Hematopoietic multipotent progenitor cell treated with erythropoietin and hydrocortisone succinate and interleukin-3 and kit ligand, for 6 days (in vitro differentiated cells): ENCODE measurements around the gene IZUMO4.

Experiments
- DNase-seq: peaks from one replicate; pipeline ENCODE4 v3.0.0-alpha.2; 2015

Gene IZUMO4

DNA sequence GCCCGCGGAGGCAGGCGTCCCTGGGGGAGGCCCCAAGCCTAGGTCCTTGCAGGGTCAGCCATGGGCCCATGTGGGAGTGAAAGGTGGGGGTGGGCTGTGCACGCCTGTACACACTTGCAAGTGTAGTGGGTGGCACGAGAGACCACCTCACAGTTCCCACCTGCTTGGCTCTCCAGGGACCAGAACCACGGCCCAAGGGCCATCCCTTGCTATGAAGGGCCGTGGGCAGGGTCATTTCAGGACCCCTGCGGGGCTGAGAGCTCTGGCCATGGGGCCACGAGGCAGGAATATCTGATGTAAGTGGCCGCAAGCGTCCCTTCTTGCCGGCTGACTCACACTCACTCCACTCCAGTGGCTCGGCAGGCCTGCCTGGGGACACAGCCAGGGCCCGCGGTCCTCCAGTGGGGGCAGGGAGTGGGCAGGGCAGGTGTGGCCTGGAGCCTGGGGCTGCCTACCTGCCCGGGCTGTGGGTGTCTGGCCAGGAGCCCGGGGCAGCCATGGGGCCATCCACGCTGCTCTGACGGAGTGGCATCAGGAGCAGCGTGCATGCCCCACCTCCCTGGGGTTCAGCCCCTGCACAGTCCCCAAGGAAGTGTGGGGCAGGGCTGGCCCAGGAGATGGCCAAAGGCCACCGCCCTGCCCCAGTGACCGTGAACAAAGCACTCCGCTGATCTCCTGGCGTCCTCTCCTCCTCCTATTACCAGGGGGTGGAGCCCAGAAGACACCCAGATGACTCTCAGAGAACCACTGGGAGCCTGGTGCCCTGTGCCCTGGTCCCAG is 37.1 kb upstream of the IZUMO4 start:
- DNase-seq = peak; percentile 73

- peak; percentile 86 for DNase-seq
Measured at GRCh38 chr19:2060884-2061494, 35.7 kb upstream of the IZUMO4 start.

- DNase-seq = peak; percentile 100
Measured at GRCh38 chr19:2061495-2062388, 35.0 kb upstream of the IZUMO4 start.

DNA sequence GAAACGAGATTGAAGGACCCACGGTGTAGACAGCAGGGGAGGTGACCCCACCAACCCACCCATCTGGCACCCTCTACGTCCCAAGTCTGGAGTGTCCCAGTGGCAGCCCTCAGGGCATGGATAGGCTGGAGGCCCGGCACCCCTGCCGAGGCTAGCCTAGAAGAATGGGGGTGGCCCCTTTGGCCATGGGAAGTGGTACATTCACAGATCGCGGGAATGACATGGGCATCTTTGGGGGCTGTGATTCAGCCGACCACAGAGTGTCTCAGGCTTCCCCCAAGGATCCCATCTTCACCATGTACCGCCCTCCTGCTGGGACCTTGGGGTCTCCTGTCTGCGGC is 34.4 kb upstream of the IZUMO4 start:
- DNase-seq = no peak

DNA sequence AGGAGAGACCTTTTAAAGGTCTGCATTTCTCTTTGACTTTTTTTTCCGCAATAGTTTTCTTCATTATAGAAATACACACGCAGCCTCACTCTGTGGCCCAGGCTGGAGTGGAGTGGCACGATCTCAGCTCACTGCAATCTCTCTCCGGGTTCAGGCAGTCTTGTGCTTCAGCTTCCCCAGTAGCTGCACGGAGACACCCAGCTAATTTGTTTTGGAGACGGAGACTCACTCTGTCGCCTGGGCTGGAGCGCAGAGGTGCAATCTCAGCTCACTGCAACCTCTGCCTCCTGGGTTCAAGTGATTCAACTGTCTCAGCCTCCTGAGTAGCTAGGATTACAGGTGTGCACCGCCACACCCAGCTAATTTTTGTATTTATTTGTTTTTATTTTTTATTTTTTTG is 33.9 kb upstream of the IZUMO4 start:
- no peak for DNase-seq

DNA sequence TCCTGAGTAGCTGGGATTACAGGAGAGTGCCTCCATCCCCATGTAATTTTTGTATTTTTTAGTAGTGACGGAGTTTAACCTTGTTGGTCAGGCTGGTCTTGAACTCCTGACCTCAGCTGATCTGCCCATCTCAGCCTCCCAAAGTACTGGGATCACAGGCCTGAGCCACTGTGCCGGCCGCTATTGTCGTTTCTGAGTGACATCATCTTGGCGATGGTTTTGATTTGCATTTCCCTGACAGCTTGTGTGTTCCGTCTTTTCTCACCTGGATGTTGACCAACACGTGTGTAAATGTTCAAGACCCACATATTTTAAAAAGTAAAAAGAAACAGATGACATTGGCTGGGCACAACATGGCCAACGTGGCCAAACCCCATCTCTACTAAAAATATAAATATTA is 32.9 kb upstream of the IZUMO4 start:
- DNase-seq = no peak

DNA sequence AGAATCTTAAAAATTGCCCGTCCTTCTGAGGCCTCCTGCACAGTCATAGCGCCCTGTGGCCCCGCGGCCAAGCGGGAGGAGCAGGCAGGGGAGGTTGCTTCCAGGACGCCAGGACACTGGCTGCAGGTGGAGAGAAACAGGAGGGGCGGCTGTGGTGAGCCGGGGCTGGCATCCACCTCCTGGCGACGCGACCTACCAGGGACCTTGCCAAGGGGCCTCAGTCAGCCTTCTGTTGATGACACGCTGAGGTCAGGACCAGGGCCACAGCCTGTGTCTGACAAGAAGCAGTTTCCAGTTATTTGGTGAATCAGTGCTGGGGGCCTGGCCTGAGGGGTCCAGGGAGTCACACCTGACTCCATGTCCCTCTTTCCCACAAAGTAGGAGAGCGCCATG is 32.3 kb upstream of the IZUMO4 start:
- no peak for DNase-seq

DNA sequence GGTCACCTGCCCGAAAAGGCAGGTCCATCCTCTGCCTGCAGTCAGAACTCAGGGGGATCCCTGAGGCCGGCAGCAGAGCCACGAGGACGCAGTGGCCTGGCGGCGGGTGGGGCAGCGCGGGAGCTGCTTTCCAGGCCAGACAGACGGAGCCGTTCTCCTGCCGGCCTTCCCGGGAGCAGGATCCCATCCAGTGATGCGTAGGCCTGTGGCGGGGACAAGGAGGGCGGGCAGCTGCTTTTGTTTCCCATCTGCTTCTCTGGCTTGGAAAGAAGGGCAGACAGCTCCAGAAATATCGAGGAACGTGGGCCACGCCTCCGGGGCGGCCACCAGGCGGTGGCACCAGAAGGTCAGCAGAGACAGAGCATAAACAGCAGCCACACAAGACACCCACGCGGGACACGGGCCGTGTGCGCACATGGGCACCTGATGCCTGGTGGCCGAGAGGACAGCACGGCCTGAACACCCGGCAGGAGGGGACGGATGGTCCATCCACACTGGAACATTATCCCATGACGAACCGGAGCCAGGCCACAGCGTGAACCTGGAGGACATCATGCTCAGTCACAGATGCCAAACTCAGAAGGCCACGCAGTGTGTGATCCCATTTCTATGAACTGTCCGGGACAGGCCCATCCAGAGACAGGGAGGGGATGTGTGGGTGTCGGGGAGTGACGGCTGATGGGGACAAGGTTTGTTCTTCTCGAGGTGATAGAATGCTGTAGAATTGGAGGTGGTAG is 31.8 kb upstream of the IZUMO4 start:
- DNase-seq = no peak

- DNase-seq = no peak
Measured at GRCh38 chr19:2070436-2070827, 26.3 kb upstream of the IZUMO4 start.

DNA sequence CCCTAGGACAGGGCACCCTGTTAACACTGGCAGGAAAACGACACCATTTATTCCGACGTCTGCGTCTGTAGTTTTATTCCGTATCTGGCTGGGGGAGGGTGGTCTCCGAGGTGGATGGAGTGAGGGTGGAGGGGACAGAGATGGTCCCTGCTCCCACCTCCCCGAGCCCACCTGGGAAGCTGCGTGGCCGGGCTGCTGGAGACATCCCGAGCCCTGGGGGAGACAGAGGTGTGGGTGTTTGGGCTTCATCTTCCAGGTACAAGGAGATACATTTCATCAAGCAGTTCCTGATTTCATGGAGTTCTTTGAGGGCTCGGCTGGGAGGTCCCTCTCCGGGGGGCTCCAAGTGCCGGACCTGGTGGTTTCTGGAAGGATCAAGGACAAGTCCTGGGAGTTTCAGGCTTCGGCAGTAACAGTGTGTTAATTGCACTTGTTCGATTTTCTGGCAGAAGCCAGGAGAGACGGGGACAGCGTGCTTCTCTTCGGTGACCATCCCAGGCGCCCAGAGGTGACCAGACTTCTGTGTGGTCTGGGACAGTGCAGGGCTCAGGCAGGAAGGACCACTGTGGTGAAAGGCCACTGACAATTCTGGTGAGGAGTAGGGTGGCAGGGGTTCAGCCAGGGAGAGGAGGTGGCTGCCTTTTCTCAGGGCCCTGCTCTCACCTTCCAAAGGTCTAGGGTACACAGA is 25.6 kb upstream of the IZUMO4 start:
- no peak for DNase-seq

GRCh38 chr19:2072757-2073551 is 23.8 kb upstream of the IZUMO4 start:
- DNase-seq = no peak

- no peak for DNase-seq
Measured at GRCh38 chr19:2076526-2076944, 20.2 kb upstream of the IZUMO4 start.

GRCh38 chr19:2077398-2077797 is 19.3 kb upstream of the IZUMO4 start:
- no peak for DNase-seq

GRCh38 chr19:2077833-2078619 is 18.7 kb upstream of the IZUMO4 start:
- no peak for DNase-seq

DNA sequence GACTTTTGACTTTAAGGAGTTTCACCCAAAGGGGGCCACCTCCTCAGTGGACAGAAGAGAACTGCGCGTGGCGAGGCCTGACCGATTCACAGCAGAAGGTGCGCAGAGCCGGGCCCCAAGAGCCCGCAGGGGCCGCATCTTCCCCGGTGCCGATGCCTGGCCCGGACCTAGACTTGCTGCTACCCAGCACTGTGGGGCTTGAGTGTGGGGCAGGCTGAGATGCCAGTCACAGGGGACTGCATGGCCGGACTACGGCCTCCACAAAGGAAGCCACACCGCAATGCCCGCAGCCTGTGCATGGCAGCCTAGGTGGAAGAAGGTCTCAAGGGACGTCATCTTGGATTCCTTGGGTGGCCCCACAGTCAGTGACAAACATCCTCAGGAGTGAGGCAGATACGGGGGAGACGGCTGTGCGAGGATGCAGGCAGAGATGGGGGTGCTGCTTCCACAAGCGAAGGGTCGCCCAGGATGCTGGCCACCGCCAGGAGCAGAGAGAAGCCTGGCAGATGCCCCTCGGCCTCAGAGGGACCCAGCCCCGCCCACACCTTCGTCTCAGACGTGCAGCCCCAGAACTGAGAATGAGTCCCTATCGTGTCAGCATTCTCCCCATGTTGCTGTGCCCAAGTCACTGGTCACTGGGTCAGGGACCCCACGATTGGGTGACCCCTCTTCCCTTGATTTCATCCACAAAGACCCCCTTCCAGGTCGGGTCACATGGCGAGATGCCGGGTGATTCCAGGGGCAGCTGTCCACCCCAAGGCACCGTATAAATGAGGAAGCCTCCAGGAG is 17.4 kb upstream of the IZUMO4 start:
- DNase-seq = no peak

DNA sequence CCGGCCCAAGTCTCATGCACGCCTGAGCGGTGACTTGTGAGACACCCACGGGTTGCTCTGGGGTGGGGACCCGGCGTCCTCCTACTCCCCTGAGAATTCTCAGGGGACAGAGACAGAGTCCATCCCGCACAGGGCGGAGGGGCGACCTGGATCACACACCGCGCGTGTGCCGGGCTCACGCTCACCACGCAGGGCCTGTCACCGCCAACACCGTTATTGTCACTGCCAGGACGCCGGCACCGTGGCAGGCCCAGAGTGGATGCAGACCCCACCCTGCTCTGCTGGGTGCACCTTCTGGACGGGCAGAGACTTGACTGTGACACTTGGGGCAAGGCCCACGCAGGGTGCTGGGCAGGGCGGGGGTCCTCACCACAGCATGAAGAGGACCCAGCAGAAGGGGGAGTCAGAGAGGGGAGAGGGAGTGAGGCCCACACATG is 16.8 kb upstream of the IZUMO4 start:
- no peak for DNase-seq

GRCh38 chr19:2080336-2080988 is 16.3 kb upstream of the IZUMO4 start:
- no peak for DNase-seq

- DNase-seq = peak; percentile 65
Measured at GRCh38 chr19:2081873-2082810, 14.6 kb upstream of the IZUMO4 start.
